OCI-LY3 (cell line): ENCODE measurements around the gene RUSF1.

Source experiments
- EZH2phosphoT487 ChIP-seq: fragments of 200-600 bp; shearing (Covaris generic); IDR thresholded peaks from 2 replicates; pipeline ENCODE4 v1.6.1; 2018; ENCODE audit warnings: antibody characterized with exemption, mixed run types, low read depth
- TF ChIP-seq, protein P1 (sequence below): fragments of 200-600, 300-600 bp; sonication (generic); IDR thresholded peaks from 2 replicates; pipeline ENCODE4 v1.5.1; 2014; ENCODE audit warnings: antibody characterized with exemption, low read length, low read depth

DNA sequence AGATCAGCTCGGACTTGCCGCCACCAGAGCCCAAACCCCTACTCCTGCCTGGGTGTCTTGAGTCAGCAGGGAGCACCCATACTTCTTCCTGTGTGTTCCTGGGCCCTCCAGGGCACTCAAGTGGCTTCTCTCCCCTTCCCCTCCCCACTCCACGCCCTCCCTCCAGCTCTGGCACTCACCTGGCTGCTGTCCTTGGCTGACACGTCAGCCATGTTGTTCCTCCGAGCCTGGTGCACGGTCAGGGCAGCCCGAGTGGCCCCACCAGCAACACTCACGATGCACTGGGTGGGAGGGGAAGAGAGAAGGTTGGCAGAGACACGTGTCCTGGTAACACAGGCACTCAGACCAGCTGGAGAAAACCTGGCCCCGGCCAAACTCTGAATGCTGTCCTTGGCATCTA is 11.5 kb downstream of the RUSF1 start:
- TF ChIP-seq, protein P1, sequence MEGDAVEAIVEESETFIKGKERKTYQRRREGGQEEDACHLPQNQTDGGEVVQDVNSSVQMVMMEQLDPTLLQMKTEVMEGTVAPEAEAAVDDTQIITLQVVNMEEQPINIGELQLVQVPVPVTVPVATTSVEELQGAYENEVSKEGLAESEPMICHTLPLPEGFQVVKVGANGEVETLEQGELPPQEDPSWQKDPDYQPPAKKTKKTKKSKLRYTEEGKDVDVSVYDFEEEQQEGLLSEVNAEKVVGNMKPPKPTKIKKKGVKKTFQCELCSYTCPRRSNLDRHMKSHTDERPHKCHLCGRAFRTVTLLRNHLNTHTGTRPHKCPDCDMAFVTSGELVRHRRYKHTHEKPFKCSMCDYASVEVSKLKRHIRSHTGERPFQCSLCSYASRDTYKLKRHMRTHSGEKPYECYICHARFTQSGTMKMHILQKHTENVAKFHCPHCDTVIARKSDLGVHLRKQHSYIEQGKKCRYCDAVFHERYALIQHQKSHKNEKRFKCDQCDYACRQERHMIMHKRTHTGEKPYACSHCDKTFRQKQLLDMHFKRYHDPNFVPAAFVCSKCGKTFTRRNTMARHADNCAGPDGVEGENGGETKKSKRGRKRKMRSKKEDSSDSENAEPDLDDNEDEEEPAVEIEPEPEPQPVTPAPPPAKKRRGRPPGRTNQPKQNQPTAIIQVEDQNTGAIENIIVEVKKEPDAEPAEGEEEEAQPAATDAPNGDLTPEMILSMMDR: no peak
- TF ChIP-seq EZH2phosphoT487: no peak
